ENCODE data around the gene IGF2BP2. TPM values are rescaled to one million over a fixed set of nuclear protein-coding genes. Genes with fewer than 3 reads are reported as not detected.

The IGF2BP2 gene
- total and polyA plus RNA-seq, 2 experiments from 2014 or later = 88.9 to 91.8 TPM

DNA sequence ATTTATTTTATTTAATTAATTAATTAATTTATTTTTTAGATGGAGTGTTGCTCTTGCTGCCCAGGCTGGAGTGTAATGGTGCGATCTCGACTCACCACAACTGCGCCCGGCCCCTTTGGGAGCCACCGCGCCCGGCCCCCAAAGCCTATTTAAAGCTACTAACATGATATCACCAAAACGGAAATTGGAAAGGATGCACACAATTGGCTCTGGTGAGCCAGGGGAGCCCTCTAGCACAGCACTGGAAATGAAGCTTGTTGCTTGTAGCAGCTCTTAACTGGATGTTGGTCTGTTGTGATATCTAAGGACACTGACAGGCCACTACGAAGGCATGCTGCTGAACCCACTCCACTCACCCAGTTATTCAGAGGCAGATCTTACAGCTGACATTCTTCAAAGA is 104.5 kb downstream of the IGF2BP2 start:
- no peak for DNase-seq (ENCODE audit: low spot score)
- Histone ChIP-seq H3K79me2 (peaks cover 99% of the 10 kb centered on the region), H3K4me3 (no peak overlapping the region), H3K27me3 (no peaks in the 10 kb centered on the region), H4K20me1 (ENCODE audit: insufficient read depth, poor library complexity, severe bottlenecking) (peaks cover 94% of the 10 kb centered on the region), H3K36me3 (replicated peaks; ENCODE audit: insufficient read depth, low read depth) (no peaks in the 10 kb centered on the region), H3K9me2 (replicated peaks; ENCODE audit: insufficient read depth) (no peaks in the 10 kb centered on the region), H3K27ac (no peak overlapping the region), H3K9me3 (ENCODE audit: low read depth) (no peaks in the 10 kb centered on the region), H2AFZ (no peak overlapping the region), H3K4me1 (ENCODE audit: insufficient read depth) (peaks cover 26% of the 10 kb centered on the region), H3K4me2 (no peak overlapping the region)
- 98% methylated on average over 9 of the region's 9 CpGs for WGBS (ENCODE audit: low lambda C conversion rate, missing lambda C conversion rate)
- TF ChIP-seq EZH2phosphoT487 (IDR thresholded peaks at IDR 0.05; ENCODE audit: low read depth, severe bottlenecking, unreplicated experiment) = no peak
- TF ChIP-seq, protein P1, sequence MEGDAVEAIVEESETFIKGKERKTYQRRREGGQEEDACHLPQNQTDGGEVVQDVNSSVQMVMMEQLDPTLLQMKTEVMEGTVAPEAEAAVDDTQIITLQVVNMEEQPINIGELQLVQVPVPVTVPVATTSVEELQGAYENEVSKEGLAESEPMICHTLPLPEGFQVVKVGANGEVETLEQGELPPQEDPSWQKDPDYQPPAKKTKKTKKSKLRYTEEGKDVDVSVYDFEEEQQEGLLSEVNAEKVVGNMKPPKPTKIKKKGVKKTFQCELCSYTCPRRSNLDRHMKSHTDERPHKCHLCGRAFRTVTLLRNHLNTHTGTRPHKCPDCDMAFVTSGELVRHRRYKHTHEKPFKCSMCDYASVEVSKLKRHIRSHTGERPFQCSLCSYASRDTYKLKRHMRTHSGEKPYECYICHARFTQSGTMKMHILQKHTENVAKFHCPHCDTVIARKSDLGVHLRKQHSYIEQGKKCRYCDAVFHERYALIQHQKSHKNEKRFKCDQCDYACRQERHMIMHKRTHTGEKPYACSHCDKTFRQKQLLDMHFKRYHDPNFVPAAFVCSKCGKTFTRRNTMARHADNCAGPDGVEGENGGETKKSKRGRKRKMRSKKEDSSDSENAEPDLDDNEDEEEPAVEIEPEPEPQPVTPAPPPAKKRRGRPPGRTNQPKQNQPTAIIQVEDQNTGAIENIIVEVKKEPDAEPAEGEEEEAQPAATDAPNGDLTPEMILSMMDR (IDR thresholded peaks at IDR 0.05; ENCODE audit: poor library complexity) = no peak
- TF ChIP-seq EZH2 (IDR thresholded peaks at IDR 0.05; ENCODE audit: borderline replicate concordance) = no peak

DNA sequence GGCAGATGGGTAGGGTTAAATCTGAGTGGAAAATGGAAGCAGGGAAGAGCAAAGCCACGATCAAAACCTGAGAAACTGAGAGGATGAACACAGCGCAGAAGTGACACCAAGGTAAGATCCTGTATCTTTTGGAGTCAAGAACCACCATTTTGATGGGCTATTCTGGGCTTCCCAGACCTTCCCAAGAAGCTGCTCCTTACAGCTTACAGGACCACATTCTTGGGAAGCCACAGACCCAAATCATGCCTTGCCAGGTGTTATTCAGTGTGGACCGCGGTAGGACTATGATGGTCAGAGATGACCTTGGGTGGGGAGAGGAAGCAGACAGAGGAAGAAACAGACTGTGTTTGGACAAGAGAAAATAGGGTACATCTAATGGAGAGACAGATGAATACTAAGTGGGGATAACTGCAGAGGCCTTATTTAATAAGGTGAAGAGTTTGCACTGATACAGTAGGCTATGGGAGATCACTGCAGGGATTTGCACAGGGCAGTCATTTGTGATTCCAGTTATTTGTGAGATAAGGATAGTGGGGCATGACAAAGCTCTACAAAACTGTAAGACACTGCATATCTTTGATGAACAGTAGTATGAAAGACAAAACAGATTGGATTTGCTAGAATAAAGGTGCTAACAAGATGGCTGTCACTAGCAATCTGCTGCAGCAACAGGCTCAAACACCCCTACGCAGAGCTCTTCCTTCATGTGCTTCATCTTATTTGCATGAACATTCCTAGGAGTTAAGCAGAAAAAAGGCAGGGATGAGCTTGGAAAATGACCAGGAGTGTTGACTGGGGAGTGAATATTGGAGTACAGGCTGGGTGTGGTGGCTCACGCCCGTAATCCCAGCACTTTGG is 105.9 kb downstream of the IGF2BP2 start:
- Histone ChIP-seq H2AFZ (no peak overlapping the region), H3K4me3 (no peak overlapping the region), H3K9me2 (replicated peaks; ENCODE audit: insufficient read depth) (no peaks in the 10 kb centered on the region), H3K36me3 (replicated peaks; ENCODE audit: insufficient read depth, low read depth) (no peaks in the 10 kb centered on the region), H4K20me1 (ENCODE audit: insufficient read depth, poor library complexity, severe bottlenecking) (peaks cover 92% of the 10 kb centered on the region), H3K9me3 (ENCODE audit: low read depth) (no peaks in the 10 kb centered on the region), H3K27ac (peak overlapping the region; percentile 70), H3K79me2 (peaks cover 99% of the 10 kb centered on the region), H3K4me2 (no peak overlapping the region), H3K4me1 (ENCODE audit: insufficient read depth) (peaks cover 35% of the 10 kb centered on the region), H3K27me3 (no peaks in the 10 kb centered on the region)
- TF ChIP-seq EZH2 (IDR thresholded peaks at IDR 0.05; ENCODE audit: borderline replicate concordance) (no peak), EZH2phosphoT487 (IDR thresholded peaks at IDR 0.05; ENCODE audit: low read depth, severe bottlenecking, unreplicated experiment) (no peak)
- TF ChIP-seq, protein P1 (IDR thresholded peaks at IDR 0.05; ENCODE audit: poor library complexity) = no peak
- no peak for DNase-seq (ENCODE audit: low spot score)
- 95% methylated on average over 7 of the region's 7 CpGs for WGBS (ENCODE audit: low lambda C conversion rate, missing lambda C conversion rate)

DNA sequence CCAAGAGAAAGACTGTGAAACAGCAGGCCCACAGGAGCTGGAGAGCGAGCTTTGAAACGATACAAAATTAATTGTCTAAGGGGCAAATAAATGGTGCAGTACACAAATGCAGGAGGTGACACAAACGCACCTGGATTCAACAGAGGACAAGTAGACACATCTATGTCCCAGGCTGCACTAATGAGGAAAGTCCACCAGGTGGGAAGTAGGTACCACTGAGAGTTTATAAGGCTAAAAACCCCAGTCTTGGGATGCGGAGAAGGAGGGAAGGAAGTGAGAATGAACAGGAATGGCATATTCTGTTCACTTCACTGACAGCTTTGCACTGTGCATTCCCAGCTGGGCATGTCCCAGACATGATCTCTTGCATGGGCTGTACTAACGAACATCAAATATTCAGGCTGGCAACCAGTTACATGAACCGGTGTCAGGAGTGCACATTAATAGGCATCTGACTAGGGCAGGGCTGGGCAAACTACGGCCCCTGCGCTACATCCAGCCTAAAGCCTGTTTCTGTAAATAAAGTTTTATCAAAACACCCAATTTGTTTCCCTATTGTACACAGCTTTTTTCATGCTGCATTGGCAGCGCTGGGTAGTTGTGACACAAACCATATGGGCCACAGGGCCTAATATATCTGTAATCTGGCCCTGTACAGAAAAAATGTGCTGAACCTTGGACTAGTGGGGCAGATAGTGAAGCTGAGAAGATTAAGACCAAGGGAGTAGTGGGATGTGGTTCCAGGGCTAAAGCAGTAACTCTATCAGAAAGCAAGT is 107.0 kb downstream of the IGF2BP2 start:
- Histone ChIP-seq H2AFZ (no peak overlapping the region), H3K4me2 (peak overlapping the region; percentile 17), H3K79me2 (peaks cover 99% of the 10 kb centered on the region), H3K4me3 (no peak overlapping the region), H4K20me1 (ENCODE audit: insufficient read depth, poor library complexity, severe bottlenecking) (peaks cover 86% of the 10 kb centered on the region), H3K9me3 (ENCODE audit: low read depth) (no peaks in the 10 kb centered on the region), H3K27me3 (no peaks in the 10 kb centered on the region), H3K36me3 (replicated peaks; ENCODE audit: insufficient read depth, low read depth) (no peaks in the 10 kb centered on the region), H3K27ac (peak overlapping the region; percentile 70), H3K4me1 (ENCODE audit: insufficient read depth) (peaks cover 39% of the 10 kb centered on the region), H3K9me2 (replicated peaks; ENCODE audit: insufficient read depth) (no peaks in the 10 kb centered on the region)
- TF ChIP-seq, protein P1 (IDR thresholded peaks at IDR 0.05; ENCODE audit: poor library complexity) = no peak
- TF ChIP-seq EZH2phosphoT487 (IDR thresholded peaks at IDR 0.05; ENCODE audit: low read depth, severe bottlenecking, unreplicated experiment) = no peak
- no peak for TF ChIP-seq EZH2 (IDR thresholded peaks at IDR 0.05; ENCODE audit: borderline replicate concordance)
- WGBS (ENCODE audit: low lambda C conversion rate, missing lambda C conversion rate) = 82% methylated on average over 9 of the region's 9 CpGs
- no peak for DNase-seq (ENCODE audit: low spot score)

Data from hepatocyte (in vitro differentiated cells).